Peyer's patch (tissue), 4 donors: ENCODE results near the gene IGF2R. TPM values are rescaled to one million over a fixed set of nuclear protein-coding genes. Genes with fewer than 3 reads are reported as not detected.

Experiments used
- DNase-seq, 3 donors: peaks; one replicate each; pipeline ENCODE4 v3.0.0-alpha.2; 2017 to 2019
- H3K27ac ChIP-seq, 4 donors: fragments of 200-600 bp; sonication (generic); one replicate each; pipeline ENCODE4 v1.5.1; 2016 to 2019
- H3K27me3 ChIP-seq, 2 donors: fragments of 200-600 bp; sonication (generic); one replicate each; pipeline ENCODE4 v1.5.1; 2019
- H3K36me3 ChIP-seq, 3 donors: fragments of 200-600 bp; sonication (generic); one replicate each; pipeline ENCODE4 v1.5.1; 2016 to 2019
- H3K4me1 ChIP-seq, 4 donors: fragments of 200-600 bp; sonication (generic); one replicate each; pipeline ENCODE4 v1.5.1; 2016 to 2019
- H3K4me3 ChIP-seq, 4 donors: fragments of 200-600 bp; sonication (generic); 1 replicate in 3 of 4; 2 replicates in 1 of 4; pipeline ENCODE4 v1.5.1; 2016 to 2019; ENCODE audit warnings: mild to moderate bottlenecking in 1 of 4
- H3K9me3 ChIP-seq, 4 donors: fragments of 200-600 bp; sonication (generic); one replicate each; pipeline ENCODE4 v1.5.1; 2016 to 2019; ENCODE audit warnings: mild to moderate bottlenecking in 1 of 4
- CTCF ChIP-seq, 6 experiments: fragments of 450-650 bp in 4 of 6; fragments of 200-600 bp in 2 of 6; sonication (generic) in 1 of 6; IDR thresholded peaks; one replicate each; pipeline ENCODE4 v1.5.1; 2017 to 2019; ENCODE audit warnings: antibody characterized with exemption in 6 of 6, mild to moderate bottlenecking in 3 of 6, moderate library complexity in 1 of 6
- POLR2A ChIP-seq, 2 donors: fragments of 450-650 bp; IDR thresholded peaks; one replicate each; pipeline ENCODE4 v1.5.1; 2017; ENCODE audit warnings: antibody characterized with exemption in 2 of 2, mild to moderate bottlenecking in 2 of 2, moderate library complexity in 2 of 2
- total RNA-seq, 4 donors: library from RNA; depleted of rRNA; stranded (reverse); fragments of >200 nt; gene quantifications; one replicate each; pipeline ENCODE4 v1.1.0, GENCODE V29; 2016

IGF2R gene
- total RNA-seq, 4 donors from 2014 or later: 48.7 to 86.5 (median 82.3) TPM

GRCh38 chr6:160002882-160003281 lies 34.0 kb downstream of the IGF2R start:
- Histone ChIP-seq H3K36me3 (no peaks in the 10 kb centered on the region), H3K27ac (no peak overlapping the region), H3K4me3 (no peak overlapping the region), H3K9me3 (no peaks in the 10 kb centered on the region), H3K4me1 (no peaks in the 10 kb centered on the region), H3K27me3 (no peaks in the 10 kb centered on the region)
- no peak for TF ChIP-seq POLR2A (IDR thresholded peaks at IDR 0.05)
- TF ChIP-seq CTCF (IDR thresholded peaks at IDR 0.05): no peak
- DNase-seq: no peak

DNA sequence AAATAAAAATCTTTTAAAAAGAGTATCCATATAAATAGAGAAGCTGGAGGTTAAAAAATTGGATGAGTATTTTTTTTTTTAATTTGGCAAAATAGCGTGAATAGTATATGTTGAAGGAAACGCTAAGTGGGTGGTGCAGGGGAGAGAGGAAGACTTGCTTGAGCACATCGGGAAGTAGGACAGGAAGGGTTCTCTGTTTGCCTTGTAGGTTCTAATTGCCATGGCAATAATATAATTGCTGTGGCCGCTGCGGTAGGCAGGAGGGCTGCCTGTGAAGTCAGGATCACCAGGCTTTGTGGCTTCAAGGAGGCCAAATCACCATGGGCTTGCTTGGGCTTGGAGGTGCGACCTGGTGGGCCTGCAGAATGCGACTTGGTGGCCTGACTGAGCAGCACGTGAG lies 35.1 kb downstream of the IGF2R start:
- no peak for TF ChIP-seq POLR2A (IDR thresholded peaks at IDR 0.05)
- TF ChIP-seq CTCF (IDR thresholded peaks at IDR 0.05): no peak
- H3K4me3 ChIP-seq: no peak overlapping the region
- H3K36me3 ChIP-seq: no peaks in the 10 kb centered on the region
- no peaks in the 10 kb centered on the region for H3K4me1 ChIP-seq
- DNase-seq: no peak
- H3K9me3 ChIP-seq: no peaks in the 10 kb centered on the region
- no peak overlapping the region for H3K27ac ChIP-seq
- H3K27me3 ChIP-seq: no peaks in the 10 kb centered on the region

GRCh38 chr6:160004419-160005175 lies 35.7 kb downstream of the IGF2R start:
- no peak overlapping the region for H3K27ac ChIP-seq
- no peak for TF ChIP-seq POLR2A (IDR thresholded peaks at IDR 0.05)
- no peak for TF ChIP-seq CTCF (IDR thresholded peaks at IDR 0.05)

DNA sequence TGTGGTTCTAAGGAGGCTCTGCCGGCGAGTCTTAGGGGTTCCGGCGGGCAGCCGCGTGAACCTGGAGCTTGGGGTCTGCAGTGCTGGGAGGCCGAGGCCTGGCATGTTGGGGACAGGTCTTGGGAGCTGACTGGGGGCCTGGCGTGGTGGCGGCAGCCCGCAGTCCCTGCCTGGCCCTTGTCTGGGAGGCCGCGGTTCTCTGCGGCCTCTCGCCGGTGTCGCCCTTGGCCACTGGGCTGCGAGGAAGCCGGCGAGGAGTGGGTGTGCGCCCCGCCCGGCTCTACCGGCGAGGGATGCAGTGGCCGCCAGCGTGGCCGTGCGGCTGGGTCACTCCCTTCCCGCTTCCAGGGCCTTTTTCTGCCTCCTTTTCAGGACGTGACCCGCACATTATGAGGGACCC lies 36.3 kb downstream of the IGF2R start:
- H3K4me3 ChIP-seq: no peak overlapping the region
- no peaks in the 10 kb centered on the region for H3K9me3 ChIP-seq
- H3K27me3 ChIP-seq: no peaks in the 10 kb centered on the region
- no peak overlapping the region for H3K27ac ChIP-seq
- DNase-seq: no peak
- TF ChIP-seq POLR2A (IDR thresholded peaks at IDR 0.05): no peak
- TF ChIP-seq CTCF (IDR thresholded peaks at IDR 0.05): no peak
- H3K36me3 ChIP-seq: peaks cover 0 to 8% (median 0%) of the 10 kb centered on the region in 3 donors
- H3K4me1 ChIP-seq: no peaks in the 10 kb centered on the region

More at GRCh38 chr6:160004419-160005175, 35.7 kb downstream of the IGF2R start:
- H3K4me3 ChIP-seq: no peak overlapping the region
- no peak for DNase-seq
- H3K4me1 ChIP-seq: no peaks in the 10 kb centered on the region
- no peaks in the 10 kb centered on the region for H3K9me3 ChIP-seq
- H3K36me3 ChIP-seq: peaks cover 0 to 2% (median 0%) of the 10 kb centered on the region in 3 donors
- no peaks in the 10 kb centered on the region for H3K27me3 ChIP-seq

GRCh38 chr6:160005861-160006540 lies 37.1 kb downstream of the IGF2R start:
- Histone ChIP-seq H3K9me3 (no peaks in the 10 kb centered on the region), H3K27me3 (no peaks in the 10 kb centered on the region), H3K36me3 (peaks cover 0 to 16% (median 0%) of the 10 kb centered on the region in 3 donors), H3K4me3 (no peak overlapping the region), H3K4me1 (no peaks in the 10 kb centered on the region), H3K27ac (no peak overlapping the region)
- DNase-seq: no peak
- no peak for TF ChIP-seq CTCF (IDR thresholded peaks at IDR 0.05)
- no peak for TF ChIP-seq POLR2A (IDR thresholded peaks at IDR 0.05)
